GM12864 (cell line): Measurements from ENCODE around the gene AKR1C3.
"Not testable (repeated sequence)": the region's sequence is repeated elsewhere in the genome, so short reads cannot be mapped to it uniquely, and the experiment has no call there.

Experiments used
- DNase-seq: peaks from one replicate; pipeline ENCODE4 v3.0.0-alpha.2; 2011; ENCODE audit warnings: low read depth
- H3K4me3 ChIP-seq: 2 replicates; pipeline ENCODE4 v1.5.1; 2011; ENCODE audit warnings: mild to moderate bottlenecking, low read depth, low read length, control low read depth
- CTCF ChIP-seq: IDR thresholded peaks from 2 replicates; pipeline ENCODE4 v1.5.1; 2011; ENCODE audit warnings: low read depth, mild to moderate bottlenecking, moderate library complexity, low read length, control low read depth, inconsistent platforms; ENCODE audit errors: missing control alignments

AKR1C3 gene

GRCh38 chr10:5094265-5095205 is at the start of gene AKR1C3:
Gene AKR1C3, plus strand, starts transcription at chr10:5094414. Its CDS starts 31 bp downstream, at chr10:5094445.
- no peak within 1 kb of the TSS for H3K4me3 ChIP-seq
- DNase-seq, result no peak

GRCh38 chr10:5045095-5045494 is 49.1 kb upstream of the AKR1C3 start:
- DNase-seq, result no peak
- no peak overlapping the region for H3K4me3 ChIP-seq
- TF ChIP-seq CTCF, result no peak

More at GRCh38 chr10:5094265-5095205, at the start of gene AKR1C3:
- peak; percentile 25 for TF ChIP-seq CTCF

GRCh38 chr10:5046410-5046809 is 47.8 kb upstream of the AKR1C3 start:
- no peak for TF ChIP-seq CTCF
- no peak for DNase-seq
- H3K4me3 ChIP-seq, result no peak overlapping the region

- H3K4me3 ChIP-seq, result not testable (repeated sequence)
Observed at GRCh38 chr10:5047055-5047454, 47.2 kb upstream of the AKR1C3 start.

GRCh38 chr10:5047912-5048628 is 46.1 kb upstream of the AKR1C3 start:
- no peak overlapping the region for H3K4me3 ChIP-seq
- no peak for TF ChIP-seq CTCF
- DNase-seq, result no peak

More at GRCh38 chr10:5047055-5047454, 47.2 kb upstream of the AKR1C3 start:
- DNase-seq, result not testable (repeated sequence)

GRCh38 chr10:5052951-5053500 is 41.2 kb upstream of the AKR1C3 start:
- not testable (repeated sequence) for H3K4me3 ChIP-seq, DNase-seq

GRCh38 chr10:5054831-5055230 is 39.4 kb upstream of the AKR1C3 start:
- not testable (repeated sequence) for DNase-seq, H3K4me3 ChIP-seq

GRCh38 chr10:5059267-5059666 is 34.9 kb upstream of the AKR1C3 start:
- not testable (repeated sequence) for H3K4me3 ChIP-seq, DNase-seq

- DNase-seq, H3K4me3 ChIP-seq: not testable (repeated sequence)
Observed at GRCh38 chr10:5060791-5061190, 33.4 kb upstream of the AKR1C3 start.
